OCI-LY3 (cell line): Measurements from ENCODE around the gene RASSF7.

ENCODE experiments used
- H2AFZ ChIP-seq: fragments of 200-600, 300-600 bp; shearing (Covaris generic); 2 replicates; pipeline ENCODE4 v1.6.0; 2014; ENCODE audit warnings: antibody characterized with exemption, low read depth, low read length
- H3K27ac ChIP-seq: fragments of 200-600, 300-600 bp; sonication (generic); 2 replicates; pipeline ENCODE4 v1.5.1; 2014; ENCODE audit warnings: mild to moderate bottlenecking, low read length, moderate library complexity, mixed read lengths
- H3K27me3 ChIP-seq: fragments of 200-600, 300-600 bp; sonication (generic); 2 replicates; pipeline ENCODE4 v1.6.1; 2014; ENCODE audit warnings: low read depth, low read length, mixed read lengths
- H3K36me3 ChIP-seq: fragments of 200-600, 300-600 bp; sonication (generic); replicated peaks from 2 replicates; pipeline ENCODE3; 2014; ENCODE audit warnings: low read depth, low read length, mixed read lengths
- H3K4me1 ChIP-seq: fragments of 300-600, 200-600 bp; sonication (generic); 2 replicates; pipeline ENCODE4 v1.6.1; 2014; ENCODE audit warnings: low read length, mixed read lengths
- H3K4me2 ChIP-seq: fragments of 200-600, 300-600 bp; sonication (generic); 2 replicates; pipeline ENCODE4 v1.6.1; 2014; ENCODE audit warnings: low read length, mixed read lengths
- H3K4me3 ChIP-seq: fragments of 300-600, 200-600 bp; sonication (generic); 2 replicates; pipeline ENCODE4 v1.5.1; 2014; ENCODE audit warnings: antibody characterized with exemption, mild to moderate bottlenecking, low read length, moderate library complexity
- H3K79me2 ChIP-seq: fragments of 300-600, 200-600 bp; shearing (Covaris generic); 2 replicates; pipeline ENCODE4 v1.6.1; 2014; ENCODE audit warnings: mild to moderate bottlenecking, low read length, mixed read lengths
- H3K9ac ChIP-seq: fragments of 300-600, 200-600 bp; shearing (Covaris generic); 2 replicates; pipeline ENCODE4 v1.6.0; 2014; ENCODE audit warnings: mild to moderate bottlenecking, low read length, moderate library complexity
- H3K9me3 ChIP-seq: fragments of 200-600, 300-600 bp; shearing (Covaris generic); 2 replicates; pipeline ENCODE4 v1.6.1; 2014; ENCODE audit warnings: low read length, mixed read lengths; ENCODE audit not compliant: insufficient read depth
- H4K20me1 ChIP-seq: fragments of 200-600, 300-600 bp; sonication (generic); 2 replicates; pipeline ENCODE4 v1.6.1; 2016; ENCODE audit warnings: low read length, mixed read lengths; ENCODE audit not compliant: insufficient read depth
- EZH2phosphoT487 ChIP-seq: fragments of 200-600 bp; shearing (Covaris generic); IDR thresholded peaks from 2 replicates; pipeline ENCODE4 v1.6.1; 2018; ENCODE audit warnings: antibody characterized with exemption, mixed run types, low read depth
- TF ChIP-seq, protein P1 (sequence below): fragments of 200-600, 300-600 bp; sonication (generic); IDR thresholded peaks from 2 replicates; pipeline ENCODE4 v1.5.1; 2014; ENCODE audit warnings: antibody characterized with exemption, low read length, low read depth

RASSF7 gene

DNA sequence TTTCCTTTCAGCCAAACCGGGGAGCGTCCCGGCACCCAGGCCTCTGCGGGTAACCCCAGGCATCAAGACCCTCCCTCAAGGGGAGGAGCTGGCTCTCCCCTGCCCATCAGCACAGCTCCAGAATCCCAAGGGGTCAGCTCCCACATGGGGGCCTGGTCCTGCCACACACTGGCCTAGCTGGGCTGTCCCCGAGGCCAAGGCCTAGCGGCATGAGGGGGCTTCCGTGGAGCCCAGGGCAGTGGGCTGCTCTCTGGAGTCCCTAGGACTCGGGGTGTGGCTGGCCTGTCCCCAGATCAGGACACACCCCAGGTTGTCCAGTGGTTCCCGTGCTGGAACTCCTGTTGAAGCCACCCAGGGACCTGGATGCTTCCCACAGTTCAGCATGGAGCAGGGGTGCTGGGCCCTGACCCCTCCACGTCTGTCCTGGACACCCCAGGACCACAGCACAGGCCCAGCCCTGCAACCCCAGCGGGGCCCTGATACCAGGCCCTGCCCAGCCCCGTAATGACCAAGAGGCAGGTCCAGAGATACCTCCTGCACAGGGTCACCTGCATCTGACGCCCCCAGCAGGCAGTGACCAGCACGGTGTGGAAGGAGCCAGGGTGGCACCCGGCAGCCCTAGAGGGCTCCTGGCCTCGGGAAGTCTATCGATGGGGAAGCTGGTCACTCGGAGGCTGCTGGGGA is 30.9 kb upstream of the RASSF7 start:
- no peak overlapping the region for H3K4me2 ChIP-seq

GRCh38 chr11:530960-531831 is 29.6 kb upstream of the RASSF7 start:
- Histone ChIP-seq H2AFZ (no peak overlapping the region), H3K9ac (no peak overlapping the region), H3K36me3 (no peaks in the 10 kb centered on the region), H3K4me2 (no peak overlapping the region), H4K20me1 (peaks cover 10% of the 10 kb centered on the region), H3K27me3 (no peaks in the 10 kb centered on the region), H3K79me2 (peaks cover 12% of the 10 kb centered on the region), H3K9me3 (no peaks in the 10 kb centered on the region), H3K4me1 (peaks cover 6% of the 10 kb centered on the region; the same call in 1 of the 2 replicates), H3K27ac (no peak overlapping the region), H3K4me3 (no peak overlapping the region)
- no peak for TF ChIP-seq EZH2phosphoT487
- TF ChIP-seq, protein P1, sequence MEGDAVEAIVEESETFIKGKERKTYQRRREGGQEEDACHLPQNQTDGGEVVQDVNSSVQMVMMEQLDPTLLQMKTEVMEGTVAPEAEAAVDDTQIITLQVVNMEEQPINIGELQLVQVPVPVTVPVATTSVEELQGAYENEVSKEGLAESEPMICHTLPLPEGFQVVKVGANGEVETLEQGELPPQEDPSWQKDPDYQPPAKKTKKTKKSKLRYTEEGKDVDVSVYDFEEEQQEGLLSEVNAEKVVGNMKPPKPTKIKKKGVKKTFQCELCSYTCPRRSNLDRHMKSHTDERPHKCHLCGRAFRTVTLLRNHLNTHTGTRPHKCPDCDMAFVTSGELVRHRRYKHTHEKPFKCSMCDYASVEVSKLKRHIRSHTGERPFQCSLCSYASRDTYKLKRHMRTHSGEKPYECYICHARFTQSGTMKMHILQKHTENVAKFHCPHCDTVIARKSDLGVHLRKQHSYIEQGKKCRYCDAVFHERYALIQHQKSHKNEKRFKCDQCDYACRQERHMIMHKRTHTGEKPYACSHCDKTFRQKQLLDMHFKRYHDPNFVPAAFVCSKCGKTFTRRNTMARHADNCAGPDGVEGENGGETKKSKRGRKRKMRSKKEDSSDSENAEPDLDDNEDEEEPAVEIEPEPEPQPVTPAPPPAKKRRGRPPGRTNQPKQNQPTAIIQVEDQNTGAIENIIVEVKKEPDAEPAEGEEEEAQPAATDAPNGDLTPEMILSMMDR, result no peak

More for the DNA sequence above, 30.9 kb upstream of the RASSF7 start:
- Histone ChIP-seq H2AFZ (no peak overlapping the region), H4K20me1 (peaks cover 10% of the 10 kb centered on the region), H3K9ac (no peak overlapping the region), H3K27me3 (no peaks in the 10 kb centered on the region), H3K36me3 (no peaks in the 10 kb centered on the region), H3K9me3 (no peaks in the 10 kb centered on the region), H3K4me1 (peaks cover 6% of the 10 kb centered on the region; the same call in 1 of the 2 replicates), H3K27ac (no peak overlapping the region), H3K79me2 (peaks cover 10% of the 10 kb centered on the region), H3K4me3 (no peak overlapping the region)
- TF ChIP-seq, protein P1, result no peak
- no peak for TF ChIP-seq EZH2phosphoT487

DNA sequence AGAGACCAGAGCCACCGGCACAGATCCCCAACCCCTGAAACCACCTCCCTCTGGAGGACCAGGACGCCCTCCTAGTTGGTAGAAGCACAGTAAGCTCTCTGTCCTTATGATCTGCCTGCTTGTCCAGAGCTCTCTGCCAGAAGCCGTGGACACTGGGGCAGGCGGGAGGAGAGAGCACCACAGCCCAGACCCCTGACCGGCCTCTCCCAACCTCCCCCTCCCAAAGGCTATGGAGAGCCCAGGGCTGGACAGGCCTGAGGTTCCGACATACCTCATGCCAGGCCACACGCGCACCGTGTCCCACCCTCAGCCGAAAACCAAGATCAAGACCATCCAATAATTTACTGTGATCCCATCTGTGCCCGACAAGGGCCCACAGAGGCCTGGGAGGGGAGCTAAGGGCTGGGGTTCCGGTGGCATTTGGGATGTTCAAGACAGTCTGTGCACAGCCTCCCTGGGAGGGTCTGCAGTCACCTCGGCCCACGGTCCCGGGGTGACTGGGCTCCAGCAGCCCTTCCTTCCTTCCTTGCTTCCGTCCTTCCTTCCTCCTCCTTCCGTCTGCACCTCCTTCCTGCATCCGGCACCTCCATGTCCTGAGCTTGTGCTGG is 28.7 kb upstream of the RASSF7 start:
- Histone ChIP-seq H3K9ac (no peak overlapping the region), H4K20me1 (peaks cover 10% of the 10 kb centered on the region), H3K27ac (no peak overlapping the region), H3K4me2 (no peak overlapping the region), H3K4me3 (no peak overlapping the region), H3K27me3 (no peaks in the 10 kb centered on the region), H3K9me3 (no peaks in the 10 kb centered on the region), H2AFZ (no peak overlapping the region), H3K4me1 (peaks cover 12% of the 10 kb centered on the region; the same call in 1 of the 2 replicates), H3K79me2 (peaks cover 12% of the 10 kb centered on the region), H3K36me3 (no peaks in the 10 kb centered on the region)
- no peak for TF ChIP-seq EZH2phosphoT487
- TF ChIP-seq, protein P1, result no peak

DNA sequence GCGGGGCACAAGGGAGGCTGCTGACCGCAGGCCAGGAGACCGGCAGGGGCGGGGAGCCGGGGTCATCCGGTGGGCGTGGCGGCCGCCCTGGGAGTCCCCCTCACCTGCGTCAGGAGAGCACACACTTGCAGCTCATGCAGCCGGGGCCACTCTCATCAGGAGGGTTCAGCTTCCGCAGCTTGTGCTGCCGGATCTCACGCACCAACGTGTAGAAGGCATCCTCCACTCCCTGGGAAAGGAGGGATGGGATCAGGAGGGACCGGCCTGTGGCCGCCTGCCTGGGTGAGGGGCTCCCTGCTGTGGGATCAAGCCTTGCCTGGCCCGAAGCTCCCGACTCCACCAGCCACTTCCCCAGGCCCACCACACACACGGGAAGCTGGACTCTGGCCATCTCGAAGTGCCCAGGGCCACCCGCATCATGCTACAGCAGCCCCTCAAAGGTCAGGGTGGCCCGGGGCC is 28.2 kb upstream of the RASSF7 start:
- TF ChIP-seq, protein P1, result no peak
- no peak for TF ChIP-seq EZH2phosphoT487
- H3K27me3 ChIP-seq, result no peaks in the 10 kb centered on the region
- no peak overlapping the region for H3K4me2 ChIP-seq
- no peaks in the 10 kb centered on the region for H3K9me3 ChIP-seq
- H2AFZ ChIP-seq, result no peak overlapping the region
- peaks cover 10% of the 10 kb centered on the region for H4K20me1 ChIP-seq
- no peak overlapping the region for H3K9ac ChIP-seq
- H3K36me3 ChIP-seq, result no peaks in the 10 kb centered on the region
- H3K27ac ChIP-seq, result no peak overlapping the region
- no peak overlapping the region for H3K4me3 ChIP-seq
- H3K79me2 ChIP-seq, result peaks cover 12% of the 10 kb centered on the region
- H3K4me1 ChIP-seq, result peaks cover 14% of the 10 kb centered on the region; the same call in 1 of the 2 replicates
